ENCODE measurements around the gene ABCA4.

- TF ChIP-seq CTCF (IDR thresholded peaks at IDR 0.05; ENCODE audit: borderline replicate concordance, extremely low read depth, low read length, poor library complexity, severe bottlenecking), result no peak
- no peak for TF ChIP-seq EZH2 (IDR thresholded peaks at IDR 0.05; ENCODE audit: borderline replicate concordance, low read depth, low read length, severe bottlenecking)
Measured at GRCh38 chr1:94026619-94027380, 94.1 kb downstream of the ABCA4 start.

Data from DND-41 (cell line).